GM21576 (cell line): ENCODE results near the gene ALDH3A2.

Source experiments
- ATAC-seq: cut with Tn5 transposase; IDR thresholded peaks from one replicate; pipeline ENCODE4 v1.9.1; 2021; ENCODE audit warnings: mild to moderate bottlenecking, moderate library complexity; ENCODE audit not compliant: unreplicated experiment

Gene ALDH3A2

DNA sequence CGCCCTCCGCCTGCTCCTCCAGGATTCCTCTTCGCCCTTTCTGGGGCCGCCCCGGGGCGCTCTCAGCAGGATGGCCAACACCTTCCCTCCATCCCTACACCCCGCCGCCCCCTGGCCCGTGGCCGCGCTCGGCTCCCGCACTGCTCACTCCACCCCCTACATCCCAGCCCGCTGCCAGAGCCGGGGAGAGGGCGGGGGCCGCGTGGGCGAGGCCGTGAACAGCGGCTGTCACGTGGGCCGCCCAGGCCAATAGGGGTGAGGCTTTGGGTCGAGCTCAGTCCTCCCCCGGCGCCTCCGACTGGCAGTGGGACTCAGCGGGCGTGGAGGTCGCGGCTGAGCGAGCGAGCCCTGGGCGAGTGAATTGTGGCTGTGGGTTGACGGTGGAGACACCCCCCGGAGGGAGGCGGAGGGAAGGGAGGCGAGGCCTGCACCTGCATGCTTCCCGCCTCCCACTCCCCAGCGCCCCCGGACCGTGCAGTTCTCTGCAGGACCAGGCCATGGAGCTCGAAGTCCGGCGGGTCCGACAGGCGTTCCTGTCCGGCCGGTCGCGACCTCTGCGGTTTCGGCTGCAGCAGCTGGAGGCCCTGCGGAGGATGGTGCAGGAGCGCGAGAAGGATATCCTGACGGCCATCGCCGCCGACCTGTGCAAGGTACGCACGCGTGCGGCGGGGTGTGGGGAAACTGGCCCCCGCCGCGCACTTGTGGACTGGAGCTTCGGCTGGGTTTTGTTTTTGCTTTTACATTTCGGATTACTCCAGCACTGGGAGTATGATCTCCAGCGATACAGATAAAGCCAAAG, at the start of gene ALDH3A2:
TSS of gene ALDH3A2 (plus strand) at position 277 of the 799 bp plus-strand sequence. CDS start at position 498, 221 bp downstream.
- ATAC-seq, result peak; percentile 91

DNA sequence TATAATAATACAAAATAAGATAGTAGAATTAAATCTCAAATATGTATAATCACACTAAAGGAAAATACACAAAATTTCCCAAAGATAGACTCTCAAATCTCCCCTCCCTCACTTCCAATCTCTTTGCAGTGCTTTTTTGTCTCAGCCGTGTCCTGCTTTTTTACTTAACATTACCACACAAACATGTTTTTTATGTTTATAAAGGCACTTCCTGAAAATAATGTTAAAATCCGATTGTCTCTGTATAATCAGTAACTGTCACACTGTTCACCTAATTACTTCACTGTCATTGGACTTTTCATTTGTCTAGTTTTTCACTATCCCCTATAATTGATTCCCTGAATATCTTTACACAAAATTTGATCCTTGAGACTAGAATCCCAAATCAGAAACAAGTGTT, 38.2 kb upstream of the ALDH3A2 start:
- ATAC-seq, result no peak

DNA sequence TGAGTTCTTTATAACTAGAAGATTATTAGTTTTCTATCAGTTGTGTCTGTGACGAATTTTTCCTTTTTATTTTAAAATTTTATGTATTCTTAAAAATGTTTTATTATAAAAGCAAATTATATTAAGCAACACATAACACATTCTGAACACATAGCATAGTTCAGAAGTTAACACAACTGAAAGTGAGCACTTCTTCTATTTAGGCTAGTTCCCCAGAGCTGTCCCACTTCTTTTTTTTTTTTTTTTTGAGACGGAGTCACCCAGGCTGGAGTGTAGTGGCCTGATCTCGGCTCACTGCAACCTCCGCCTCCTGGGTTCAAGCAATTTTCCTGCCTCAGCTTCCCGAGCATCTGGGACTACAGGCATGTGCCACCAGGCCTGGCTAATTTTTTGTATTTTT, 37.7 kb upstream of the ALDH3A2 start:
- no peak for ATAC-seq

DNA sequence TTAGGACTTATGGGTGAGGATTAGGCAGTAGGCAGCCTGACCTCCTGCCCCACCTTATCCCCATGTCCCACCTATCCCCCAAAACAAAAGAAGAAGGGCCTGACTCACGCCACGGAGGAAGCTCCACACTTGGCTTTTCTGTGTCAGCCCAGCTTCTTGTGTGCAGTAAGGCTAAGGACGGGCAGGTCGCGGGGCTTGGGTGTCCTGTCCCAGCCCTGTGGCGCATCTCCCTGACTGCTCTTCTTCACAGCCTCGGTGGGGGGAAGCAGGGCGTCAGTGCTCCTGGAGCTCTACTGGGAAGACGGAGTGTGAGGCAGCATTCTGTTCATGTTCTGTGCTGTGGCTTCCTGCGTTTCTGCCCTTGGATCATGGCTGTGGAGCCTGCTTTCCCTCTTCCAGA, 34.6 kb upstream of the ALDH3A2 start:
- ATAC-seq, result no peak

DNA sequence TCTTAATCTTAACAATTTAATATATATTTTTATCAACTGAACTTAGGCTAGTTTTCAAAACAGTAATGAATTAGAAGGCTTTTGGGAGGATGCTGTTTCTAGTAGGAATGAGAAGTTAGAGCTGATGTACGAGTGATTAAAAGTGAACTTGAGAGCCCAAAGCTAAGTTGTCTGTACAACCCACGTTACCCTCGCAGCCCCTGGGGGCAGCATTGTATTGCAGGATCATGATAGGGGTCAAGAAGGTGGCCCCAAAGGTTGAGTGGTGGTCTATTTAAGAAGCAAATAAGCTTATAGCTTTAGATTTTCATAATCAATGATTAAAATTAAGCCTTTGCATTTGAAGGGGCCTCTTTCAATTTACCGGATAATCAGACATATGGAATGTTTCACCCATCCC, 33.7 kb upstream of the ALDH3A2 start:
- ATAC-seq, result no peak

DNA sequence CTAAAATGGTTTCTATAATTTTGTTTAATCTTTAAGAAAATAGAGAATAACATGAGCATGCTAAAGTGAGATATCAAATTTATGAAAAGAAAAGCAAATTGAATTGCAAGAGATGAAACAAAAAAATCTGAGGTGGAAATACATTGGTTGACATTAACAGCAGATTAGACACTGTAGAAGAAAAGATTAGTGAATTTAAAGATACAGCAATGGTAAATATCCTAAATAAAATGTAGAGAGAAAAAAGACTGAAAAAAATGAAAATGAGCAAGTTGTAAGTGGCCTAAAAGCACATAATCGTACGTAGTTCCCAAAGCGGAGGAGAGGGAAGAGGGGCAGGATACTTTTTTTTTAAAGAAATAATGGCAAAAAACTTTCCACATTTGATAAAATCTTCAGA, 30.5 kb upstream of the ALDH3A2 start:
- no peak for ATAC-seq

DNA sequence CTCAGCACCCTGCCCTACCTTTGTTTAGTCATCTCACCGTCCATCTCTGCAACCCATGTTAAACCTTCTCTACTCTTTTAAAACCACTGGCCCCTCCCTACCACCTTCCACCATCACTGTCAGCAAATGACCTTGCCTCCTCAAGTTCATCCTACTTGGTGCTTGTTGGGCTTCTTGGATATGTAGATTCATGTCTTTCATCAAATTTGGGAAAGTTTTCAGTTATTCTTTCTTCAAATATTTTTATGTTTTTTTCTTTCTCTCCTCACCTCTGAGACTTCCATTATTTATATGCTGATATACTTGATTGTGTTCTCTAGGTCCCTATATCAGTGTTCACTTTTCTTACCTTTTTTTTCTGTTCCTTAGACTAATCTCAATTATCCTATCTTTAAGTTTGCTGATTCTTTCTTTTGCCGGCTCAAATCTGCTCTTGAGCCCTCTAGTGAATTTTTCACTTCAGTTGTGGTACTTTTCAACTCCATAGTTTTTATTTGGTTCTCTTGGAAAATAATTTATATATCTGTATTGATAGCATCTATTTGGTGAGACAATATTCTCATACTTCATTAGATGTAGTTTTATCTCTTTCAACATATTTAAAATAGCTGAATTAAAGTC, 28.7 kb upstream of the ALDH3A2 start:
- no peak for ATAC-seq

DNA sequence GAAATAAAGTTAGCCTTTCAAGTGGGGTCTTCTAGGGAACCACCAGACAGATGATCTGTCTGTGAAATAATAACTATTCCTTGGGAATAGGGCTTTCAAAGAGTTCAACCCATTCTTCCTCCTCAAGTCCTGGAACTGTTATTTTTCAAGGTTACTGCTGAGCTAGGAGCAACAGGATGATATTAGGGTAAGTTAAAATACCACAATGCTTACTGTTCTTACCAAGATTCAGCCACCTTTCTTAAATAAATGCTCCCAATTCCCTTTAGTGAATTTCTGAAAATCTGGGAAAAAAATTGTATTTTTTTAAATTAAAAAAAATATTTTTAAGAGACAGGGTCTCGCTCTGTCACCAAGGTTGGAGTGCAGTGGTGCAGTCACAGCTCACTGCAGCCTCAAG, 26.9 kb upstream of the ALDH3A2 start:
- ATAC-seq, result no peak

DNA sequence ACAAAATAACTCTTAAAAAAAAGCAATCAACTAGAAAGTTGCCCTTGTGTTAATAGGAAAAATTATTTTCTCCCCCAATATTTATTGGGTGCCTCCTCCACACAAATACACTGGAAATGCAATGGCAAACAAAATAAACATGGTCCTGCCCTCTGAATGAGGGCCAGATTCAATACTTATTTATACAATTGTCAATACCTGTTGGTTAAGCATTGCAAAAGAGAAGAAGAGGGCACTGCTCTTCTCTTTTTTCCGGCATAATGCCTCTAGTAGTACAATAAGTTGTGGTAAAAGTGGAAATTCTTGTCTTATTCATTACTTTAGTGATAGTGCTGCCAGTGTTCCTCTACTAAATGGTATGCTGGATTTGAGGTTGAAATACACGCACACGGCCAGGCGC, 22.5 kb upstream of the ALDH3A2 start:
- no peak for ATAC-seq

DNA sequence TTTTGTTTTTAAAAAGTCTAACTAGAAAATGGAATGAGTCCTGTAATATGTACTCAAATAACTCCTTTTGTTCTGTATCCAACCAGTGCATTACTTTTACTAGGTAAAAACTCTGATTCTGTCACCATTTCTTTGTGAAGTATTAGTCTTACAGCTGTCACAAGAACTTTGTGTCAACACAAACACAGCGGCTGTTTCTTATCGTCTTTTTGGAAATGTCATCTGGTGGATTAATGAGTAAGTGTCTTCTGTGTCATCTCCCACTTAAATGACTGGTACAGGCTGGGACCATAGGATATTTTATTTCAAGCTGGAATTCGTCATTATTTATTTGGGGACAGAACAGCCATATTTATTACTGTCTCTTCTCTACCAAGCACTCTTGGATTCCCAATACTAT, 19.1 kb upstream of the ALDH3A2 start:
- ATAC-seq, result no peak

DNA sequence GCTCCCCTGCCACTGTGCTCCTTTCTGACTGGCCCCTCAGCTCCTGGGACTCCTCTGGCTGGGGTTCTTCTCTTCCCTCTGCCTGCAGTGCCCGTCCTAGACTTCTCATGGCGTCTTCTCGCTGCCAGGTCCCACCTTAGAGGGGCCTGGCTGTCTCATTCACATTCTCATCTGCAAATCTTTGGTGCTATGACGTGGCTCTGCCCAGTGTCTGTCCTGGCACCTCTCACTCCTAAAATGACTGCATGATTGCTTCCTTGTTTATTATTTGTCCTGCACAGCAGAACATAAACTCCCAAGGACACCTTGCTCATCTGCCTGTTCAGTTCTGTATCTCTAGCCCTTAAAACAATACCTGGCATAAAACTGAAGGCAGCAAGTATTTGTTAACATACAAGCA, 18.5 kb upstream of the ALDH3A2 start:
- no peak for ATAC-seq

DNA sequence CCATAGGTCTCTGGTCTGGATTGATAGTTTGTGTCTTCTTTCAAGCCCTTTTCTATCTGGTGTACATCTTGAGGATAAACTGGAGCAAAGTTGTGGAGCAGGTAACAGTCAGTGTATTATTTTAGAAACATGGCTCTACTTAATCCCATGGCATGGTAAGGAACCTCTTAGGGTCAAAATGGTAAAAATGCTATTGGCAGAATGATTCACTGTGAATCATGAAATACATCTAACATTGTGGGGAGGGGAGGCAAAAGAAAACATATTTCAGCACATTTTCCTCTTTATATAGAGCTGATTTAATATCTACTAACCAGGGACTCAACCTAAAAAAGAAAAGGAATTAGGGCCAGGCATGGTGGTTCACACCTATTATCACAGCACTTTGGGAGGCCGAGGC, 17.9 kb upstream of the ALDH3A2 start:
- no peak for ATAC-seq

DNA sequence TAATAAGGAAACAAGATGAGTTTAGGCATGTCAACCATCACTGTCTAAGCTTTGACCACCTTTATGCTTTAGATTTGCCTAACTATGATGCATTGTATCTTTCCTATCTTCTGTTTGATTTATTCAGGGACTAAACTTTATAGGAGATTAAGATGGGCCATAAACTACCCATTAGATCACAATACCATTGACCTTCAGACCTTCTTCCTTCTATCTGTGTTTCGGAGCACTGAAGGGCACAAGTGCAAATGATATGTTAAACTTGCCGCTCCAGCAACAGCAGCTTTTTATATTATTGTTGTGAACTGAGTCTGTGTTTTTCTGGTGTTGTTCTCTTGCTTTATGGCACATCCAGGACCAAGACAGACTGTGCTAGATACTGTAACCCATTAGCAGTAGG, 16.6 kb upstream of the ALDH3A2 start:
- ATAC-seq, result no peak

DNA sequence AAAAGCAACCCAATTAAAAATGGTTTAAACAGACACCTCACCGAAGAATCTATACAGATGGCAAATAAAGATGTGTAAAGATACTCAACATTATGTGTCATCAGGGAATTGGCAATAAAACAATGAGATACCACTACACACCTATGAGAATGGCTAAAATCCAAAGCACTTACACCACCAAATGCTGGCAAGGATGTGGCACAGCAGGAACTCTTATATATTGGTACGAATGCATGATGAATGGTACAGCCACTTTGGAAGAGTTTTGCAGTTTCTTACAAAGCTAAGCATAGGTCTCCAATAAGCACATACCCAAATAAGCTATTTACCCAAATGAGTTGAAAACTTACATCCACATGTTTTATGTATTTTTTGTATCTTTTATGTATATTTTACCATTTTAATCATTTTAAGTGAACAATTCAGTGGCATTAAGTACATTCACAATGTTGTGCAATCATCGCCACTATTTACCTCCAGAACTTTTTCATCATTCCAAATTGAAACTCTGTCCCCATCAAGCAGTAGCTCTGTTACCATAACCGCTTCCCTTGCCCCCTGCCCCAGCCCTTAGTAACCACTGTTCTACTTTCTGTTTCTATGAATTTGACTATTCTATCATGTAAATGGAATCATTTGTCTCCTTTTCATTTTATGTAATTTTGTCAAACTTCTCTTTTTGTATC, 6.7 kb upstream of the ALDH3A2 start:
- ATAC-seq, result no peak

DNA sequence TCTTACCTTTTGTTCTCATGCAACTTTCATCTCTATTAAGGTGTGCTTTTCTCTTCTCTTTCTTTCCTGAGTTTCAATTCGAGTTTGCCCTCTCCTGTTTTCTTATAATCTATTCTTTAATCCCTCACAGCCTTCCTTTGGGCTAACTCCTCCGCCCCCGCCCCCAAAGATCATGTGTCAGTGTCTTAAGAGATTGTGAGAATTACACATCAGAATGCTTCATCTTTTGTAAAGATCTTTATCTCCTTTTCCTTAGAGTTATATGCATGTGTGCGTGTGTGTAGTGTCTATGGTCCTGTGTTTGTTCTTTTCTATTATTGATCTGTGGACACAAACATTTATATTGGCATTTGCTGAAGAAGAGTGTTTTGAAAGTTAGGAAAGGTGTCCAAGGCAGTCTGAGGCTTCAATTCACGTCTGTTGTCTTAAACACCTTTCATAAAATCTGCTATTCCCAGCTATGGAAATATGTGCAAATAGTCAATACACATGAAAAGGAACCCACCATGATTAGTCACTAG, 6.1 kb upstream of the ALDH3A2 start:
- no peak for ATAC-seq

DNA sequence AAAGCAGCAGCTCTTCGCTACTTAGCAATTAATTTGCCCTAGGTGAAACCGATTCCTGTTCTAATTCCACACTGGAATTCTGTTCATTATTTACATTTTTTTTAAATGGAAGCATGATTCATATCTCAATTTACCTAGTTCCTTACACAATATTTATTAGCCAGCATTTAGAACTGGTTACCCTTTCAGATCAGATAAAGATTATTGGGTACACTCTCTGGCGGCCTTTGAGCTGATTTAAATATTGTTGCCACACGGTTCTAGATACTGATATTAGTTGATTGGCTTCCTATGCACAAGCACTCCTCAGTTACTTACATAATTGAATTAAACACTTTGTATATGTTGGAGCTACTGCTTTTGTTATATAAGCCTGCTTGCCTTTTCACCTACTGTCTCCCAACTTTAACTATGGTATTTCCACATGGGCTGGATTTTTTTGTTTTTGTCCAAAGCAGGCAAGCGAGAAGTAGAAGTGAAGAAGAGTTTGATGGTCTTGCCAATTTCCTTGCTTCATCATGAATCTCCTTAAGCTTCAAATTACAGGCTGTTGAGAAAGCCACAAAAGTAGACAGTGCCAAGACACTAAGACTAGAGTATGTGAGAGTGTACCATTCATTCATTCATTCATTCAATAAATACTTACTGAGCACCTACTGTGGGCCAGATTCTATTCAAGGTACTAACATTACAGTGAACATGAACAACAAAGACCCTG, 3.9 kb upstream of the ALDH3A2 start:
- no peak for ATAC-seq

DNA sequence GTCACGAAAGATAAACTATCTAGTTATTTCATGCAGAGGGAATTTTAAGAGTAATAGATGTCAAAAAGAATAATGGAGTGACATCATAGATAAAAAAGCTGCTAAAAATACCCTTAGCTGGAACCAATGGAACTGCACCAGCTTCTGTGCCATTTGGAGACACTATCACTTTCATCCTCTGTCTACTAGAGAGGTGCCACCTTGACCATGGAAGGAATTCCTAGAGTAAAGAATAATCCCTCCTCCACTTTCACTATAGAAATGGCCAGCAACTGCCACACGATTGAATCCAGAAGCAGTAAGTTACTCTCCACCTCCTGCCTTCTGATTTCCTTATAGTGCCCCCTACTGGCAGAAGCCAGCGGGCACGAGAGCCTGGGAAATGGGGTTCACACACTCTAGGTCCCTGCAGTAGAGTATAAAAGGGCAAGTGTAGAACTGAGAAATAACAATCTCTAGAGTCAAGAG, 2.8 kb upstream of the ALDH3A2 start:
- no peak for ATAC-seq

DNA sequence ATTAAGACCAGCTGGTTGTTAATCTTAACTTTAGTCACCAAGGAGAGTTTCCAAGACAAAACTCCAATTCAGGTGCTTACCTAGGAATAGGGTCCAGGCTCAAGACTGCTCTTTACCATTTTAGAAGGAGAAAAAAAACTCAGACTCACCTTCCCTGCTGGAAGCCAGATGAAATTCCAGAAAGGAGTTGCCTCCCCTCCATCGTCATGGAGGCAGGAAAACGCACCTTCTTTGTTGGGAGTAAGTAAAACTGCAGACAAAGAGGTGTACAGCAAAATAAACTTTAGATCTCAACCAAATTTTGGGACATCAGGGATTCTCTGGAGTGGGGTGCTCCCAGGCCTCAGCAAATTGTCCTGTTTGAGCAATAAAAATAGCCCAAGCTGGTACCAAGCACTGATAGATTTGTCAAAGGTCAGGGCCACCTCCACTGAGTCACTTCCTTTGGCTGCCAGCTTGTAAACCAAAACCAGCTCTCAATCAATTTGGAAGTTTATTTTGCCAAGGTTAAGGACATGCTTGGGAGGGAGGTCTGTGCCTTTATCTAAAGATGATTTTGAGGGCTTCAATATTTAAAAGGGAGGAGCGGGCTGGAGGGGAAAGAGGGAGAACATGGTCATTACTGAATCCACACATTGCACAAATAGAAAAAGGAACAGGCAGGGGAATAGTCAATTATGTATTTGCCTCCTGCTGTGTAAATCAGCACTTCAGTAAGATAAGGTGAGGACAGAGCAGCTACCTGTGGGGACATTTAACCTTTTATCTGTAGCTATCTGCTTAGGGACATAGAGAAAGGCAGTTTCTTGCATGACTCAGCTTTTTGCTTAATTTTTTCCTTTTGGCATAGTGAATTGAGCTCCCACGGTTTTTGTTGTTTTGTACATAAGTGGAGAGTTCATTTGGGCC, 1.5 kb upstream of the ALDH3A2 start:
- no peak for ATAC-seq

DNA sequence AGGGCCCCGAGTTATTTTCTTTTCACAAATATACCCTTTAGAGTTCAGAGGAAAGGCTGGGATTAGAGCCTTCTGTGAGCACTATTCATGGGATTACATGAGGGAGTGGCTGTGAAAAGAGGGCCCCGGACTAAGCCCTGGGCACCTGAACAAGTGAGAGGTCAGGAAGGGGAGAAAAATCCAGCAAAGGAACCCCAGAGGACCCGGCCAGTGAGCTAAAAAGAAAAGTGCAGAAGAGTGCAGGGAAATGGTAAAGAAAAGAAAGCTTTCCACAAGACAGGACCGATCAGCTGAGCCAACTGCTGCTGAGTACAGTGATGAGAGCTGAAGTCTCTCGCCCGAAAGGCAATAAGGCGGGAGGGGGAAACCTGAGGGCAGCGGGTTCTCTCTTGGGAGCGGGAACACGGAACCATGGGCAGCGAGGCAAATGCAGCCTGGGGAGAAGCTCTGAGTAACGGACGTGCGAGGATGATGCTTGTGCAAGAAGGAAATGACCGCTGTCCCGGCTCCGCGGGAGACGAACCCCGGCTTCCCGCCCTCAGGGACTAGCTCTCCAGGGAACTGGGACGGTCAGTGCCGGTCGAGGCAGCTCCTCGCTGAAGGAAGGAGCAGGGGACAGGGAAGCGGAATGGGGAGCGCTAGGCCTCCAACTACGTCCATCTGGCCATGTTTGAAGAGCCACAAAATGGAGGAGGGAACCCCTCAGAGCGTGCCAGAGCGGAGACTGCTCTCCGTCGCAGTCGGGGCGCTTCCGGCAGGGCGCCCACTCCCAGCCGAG, 665 bp upstream of the ALDH3A2 start:
- ATAC-seq, result peak; percentile 12

DNA sequence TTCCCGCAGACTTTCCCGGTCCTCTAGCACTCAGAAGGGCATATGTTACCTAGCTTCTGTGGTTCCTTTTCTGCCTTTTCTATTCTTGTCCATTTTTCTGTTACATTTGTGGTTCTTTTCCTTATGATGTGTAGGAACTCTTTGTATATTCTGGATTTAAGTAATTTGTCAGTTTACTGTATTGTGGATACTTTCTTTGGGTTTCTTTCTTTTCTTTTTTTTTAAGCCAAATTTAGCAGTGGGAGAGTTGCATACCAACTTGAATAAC, 657 bp downstream of the ALDH3A2 start:
- no peak for ATAC-seq
